B cell (primary cell): ENCODE data around the gene CIAO2B. TPM values are rescaled to one million over a fixed set of nuclear protein-coding genes. Genes with fewer than 3 reads are reported as not detected.

Experiments
- ATAC-seq: fragments of 200-7000 bp; cut with Tn5 transposase; one replicate; pipeline ENCODE4 v1.10.0; 2021; ENCODE audit warnings: low read depth, mild to moderate bottlenecking, moderate number of reproducible peaks, moderate library complexity
- CTCF ChIA-PET: fragments of 350-600 bp; sonication (Branson Sonifier 250); formaldehyde crosslinking; loops from one replicate; lab custom pipeline; 2021; ENCODE audit warnings: antibody characterized with exemption, inconsistent platforms; lab: Charles Lee
- POLR2A ChIA-PET: fragments of 350-600 bp; sonication (Branson Sonifier 250); formaldehyde crosslinking; loops from one replicate; lab custom pipeline; 2021; ENCODE audit warnings: antibody characterized with exemption; lab: Charles Lee
- DNase-seq: peaks from one replicate; pipeline ENCODE4 v3.0.0; 2013
- H2AFZ ChIP-seq: 2 replicates; pipeline ENCODE4 v1.6.1; 2012; ENCODE audit warnings: mild to moderate bottlenecking, low read depth, low read length; ENCODE audit not compliant: insufficient read depth, poor library complexity, severe bottlenecking
- H3K27ac ChIP-seq, 2 donors: 1 replicate in 1 of 2; 2 replicates in 1 of 2; pipeline ENCODE4 v1.5.1; 2012 to 2013; ENCODE audit warnings: low read length in 2 of 2, mild to moderate bottlenecking in 2 of 2, moderate library complexity in 1 of 2
- H3K27me3 ChIP-seq, 4 experiments: fragments of 200-600 bp in 1 of 4; sonication (generic) in 1 of 4; replicated peaks in 1 of 4; 1 replicate in 2 of 4; 2 replicates in 2 of 4; pipeline versions ENCODE4 v1.6.1 to v1.7.0; 2013 to 2016; ENCODE audit warnings: low read length in 3 of 4, mild to moderate bottlenecking in 2 of 4, mixed read lengths in 1 of 4, moderate library complexity in 1 of 4; ENCODE audit not compliant: insufficient read depth in 4 of 4, control insufficient read depth in 3 of 4; ENCODE audit errors: control extremely low read depth in 1 of 4
- H3K36me3 ChIP-seq, 2 experiments: replicated peaks in 1 of 2; 1 replicate in 1 of 2; 2 replicates in 1 of 2; pipeline versions ENCODE4 v1.6.1 to v1.7.1; 2013; ENCODE audit warnings: low read length in 1 of 2; ENCODE audit not compliant: insufficient read depth in 2 of 2, control insufficient read depth in 1 of 2; ENCODE audit errors: control extremely low read depth in 1 of 2, extremely low read depth in 1 of 2
- H3K4me1 ChIP-seq, 2 donors: fragments of 200-600 bp in 1 of 2; sonication (generic) in 1 of 2; 1 replicate in 1 of 2; 2 replicates in 1 of 2; pipeline versions ENCODE4 v1.5.1 to v1.6.1; 2013 to 2017; ENCODE audit warnings: low read length in 2 of 2; ENCODE audit not compliant: control insufficient read depth in 2 of 2, insufficient read depth in 2 of 2
- H3K4me2 ChIP-seq: replicated peaks from 2 replicates; pipeline ENCODE3; 2012; ENCODE audit warnings: mild to moderate bottlenecking, low read depth, low read length; ENCODE audit not compliant: poor library complexity, severe bottlenecking
- H3K4me3 ChIP-seq, 5 experiments: fragments of 200-600 bp in 1 of 5; sonication (generic) in 1 of 5; 1 replicate in 3 of 5; 2 replicates in 2 of 5; pipeline versions ENCODE4 v1.5.1 to v1.7.0; 2011 to 2016; ENCODE audit warnings: low read length in 4 of 5, mild to moderate bottlenecking in 4 of 5, low read depth in 2 of 5, control low read depth in 1 of 5, moderate library complexity in 1 of 5; ENCODE audit not compliant: insufficient read depth in 1 of 5; ENCODE audit errors: control extremely low read depth in 1 of 5, extremely low read depth in 1 of 5
- H3K79me2 ChIP-seq: fragments of 200-600 bp; sonication (generic); one replicate; pipeline ENCODE4 v1.6.0; 2016; ENCODE audit warnings: low read length; ENCODE audit not compliant: control insufficient read depth, insufficient read depth
- H3K9ac ChIP-seq: fragments of 200-600 bp; sonication (generic); 2 replicates; pipeline ENCODE4 v1.6.1; 2017; ENCODE audit warnings: mild to moderate bottlenecking, low read length, moderate library complexity
- H3K9me3 ChIP-seq, 3 donors: one replicate each; pipeline versions ENCODE4 v1.6.1 to v1.7.1; 2013; ENCODE audit warnings: low read length in 2 of 3; ENCODE audit not compliant: control insufficient read depth in 2 of 3, insufficient read depth in 1 of 3; ENCODE audit errors: control extremely low read depth in 1 of 3
- H4K20me1 ChIP-seq: 2 replicates; pipeline ENCODE4 v1.6.0; 2012; ENCODE audit warnings: mild to moderate bottlenecking, low read length; ENCODE audit not compliant: insufficient read depth, control insufficient read depth, poor library complexity, severe bottlenecking
- H3K27ac Mint-ChIP-seq: one replicate; pipeline ENCODE4 v1.8.0; 2021; ENCODE audit warnings: mixed read lengths
- H3K27me3 Mint-ChIP-seq: one replicate; pipeline ENCODE4 v1.8.0; 2021; ENCODE audit warnings: mixed read lengths
- H3K4me1 Mint-ChIP-seq: one replicate; pipeline ENCODE4 v1.8.0; 2021; ENCODE audit warnings: mixed read lengths
- H3K4me3 Mint-ChIP-seq: one replicate; pipeline ENCODE4 v1.8.0; 2021; ENCODE audit warnings: mixed read lengths
- H3K9me3 Mint-ChIP-seq: one replicate; pipeline ENCODE4 v1.8.0; 2022; ENCODE audit warnings: mixed read lengths; ENCODE audit not compliant: insufficient read depth
- CTCF ChIP-seq: fragments of 200-600 bp; IDR thresholded peaks from one replicate; pipeline ENCODE4 v1.8.0; 2022; ENCODE audit warnings: antibody characterized with exemption, mild to moderate bottlenecking
- EZH2 ChIP-seq: IDR thresholded peaks from 2 replicates; pipeline ENCODE4 v1.6.1; 2012; ENCODE audit warnings: borderline replicate concordance, low read depth, mild to moderate bottlenecking, moderate library complexity, low read length; ENCODE audit not compliant: insufficient read depth, poor library complexity, severe bottlenecking
- WGBS: methylation state at CpG from one replicate; pipeline ENCODE4 v1.1.5; 2013; ENCODE audit warnings: missing lambda C conversion rate; ENCODE audit not compliant: insufficient coverage; 5-methylcytosine and 5-hydroxymethylcytosine counted together
- intact Hi-C: fragments of 100-400 bp; cut with micrococcal nuclease; formaldehyde crosslinking; loops from one replicate; pipeline ENCODE4 v1.10.0; 2022
- polyA plus RNA-seq: library from polyadenylated mRNA; depleted of rRNA; stranded (reverse); fragments of >200 nt; gene quantifications from 2 replicates; pipeline ENCODE4 v1.2.3, GENCODE V29; 2012
- total RNA-seq, 2 donors: library from RNA; stranded (reverse); fragments of 120-200 nt in 1 of 2; gene quantifications; 1 replicate in 1 of 2; 2 replicates in 1 of 2; pipeline versions ENCODE4 v1.2.3 to v1.2.4, GENCODE V29; 2013 to 2022

The CIAO2B gene
- total and polyA plus RNA-seq, 2 donors (not counting 1 experiment from before 2014, with no cell fraction given) = 60.6 to 159 TPM

- Mint-ChIP-seq H3K4me1 (no peaks in the 10 kb centered on the region), H3K27me3 (no peaks in the 10 kb centered on the region), H3K27ac (no peak overlapping the region), H3K9me3 (no peaks in the 10 kb centered on the region), H3K4me3 (no peak overlapping the region)
- no peak overlapping the region for H3K27ac ChIP-seq
- no peaks in the 10 kb centered on the region for H3K79me2 ChIP-seq
- H3K27me3 ChIP-seq = peaks cover 0 to 3% (median 0%) of the 10 kb centered on the region in 4 experiments
- intact Hi-C loops = no loop called here
- H3K36me3 ChIP-seq = no peaks in the 10 kb centered on the region
- ATAC-seq (no peak), DNase-seq (no peak)
- no peak overlapping the region for H3K4me3 ChIP-seq
- POLR2A ChIA-PET = no interaction called here
- H4K20me1 ChIP-seq = no peaks in the 10 kb centered on the region
- 93% methylated on average over 11 of the region's 11 CpGs for WGBS
- H3K9ac ChIP-seq = no peak overlapping the region
- H3K4me2 ChIP-seq = no peak overlapping the region
- no peaks in the 10 kb centered on the region for H3K4me1 ChIP-seq
- CTCF ChIA-PET = interaction anchor here (0.7 kb wide), 1 partner anchor 36 kb away, joined by 3 read pairs; no protein-coding TSS in a partner anchor
- TF ChIP-seq EZH2 (no peak), CTCF (no peak)
- H3K9me3 ChIP-seq = no peaks in the 10 kb centered on the region
- no peak overlapping the region for H2AFZ ChIP-seq
Measured at GRCh38 chr16:66903544-66904427, 30.4 kb downstream of the CIAO2B start.
